DND-41 (cell line): ENCODE data around the gene MAG.

Experiments used
- ATAC-seq: fragments of 200-7000 bp; cut with Tn5 transposase; 3 replicates; pipeline ENCODE4 v1.9.1; 2021; ENCODE audit warnings: low read depth; ENCODE audit not compliant: insufficient read depth
- DNase-seq: peaks from one replicate; pipeline ENCODE4 v3.0.0-alpha.2; 2020
- H2AFZ ChIP-seq: 2 replicates; pipeline ENCODE4 v1.6.0; 2012; ENCODE audit warnings: low read depth, low read length
- H3K27ac ChIP-seq: 2 replicates; pipeline ENCODE4 v1.5.1; 2012; ENCODE audit warnings: low read length, inconsistent platforms
- H3K27me3 ChIP-seq: fragments of 200-600 bp; sonication (generic); 2 replicates; pipeline ENCODE4 v1.6.0; 2012; ENCODE audit warnings: low read length, mild to moderate bottlenecking, inconsistent platforms; ENCODE audit not compliant: insufficient read depth, poor library complexity
- H3K36me3 ChIP-seq: 2 replicates; pipeline ENCODE4 v1.5.1; 2012; ENCODE audit warnings: low read length, inconsistent platforms; ENCODE audit not compliant: insufficient read depth
- H3K4me1 ChIP-seq: 2 replicates; pipeline ENCODE4 v1.5.1; 2012; ENCODE audit warnings: mild to moderate bottlenecking, low read length; ENCODE audit not compliant: insufficient read depth
- H3K4me2 ChIP-seq: 2 replicates; pipeline ENCODE4 v1.6.0; 2012; ENCODE audit warnings: mild to moderate bottlenecking, moderate library complexity, low read length, inconsistent platforms; ENCODE audit not compliant: insufficient read depth
- H3K4me3 ChIP-seq, 2 experiments: fragments of 200-600 bp in 1 of 2; shearing (Covaris generic) in 1 of 2; 2 replicates each; pipeline ENCODE4 v1.5.1; 2012 to 2016; ENCODE audit warnings: inconsistent platforms in 2 of 2, low read length in 2 of 2, mild to moderate bottlenecking in 2 of 2, low read depth in 1 of 2, moderate library complexity in 1 of 2
- H3K79me2 ChIP-seq: 2 replicates; pipeline ENCODE4 v1.6.0; 2012; ENCODE audit warnings: low read length, inconsistent platforms; ENCODE audit not compliant: insufficient read depth
- H3K9ac ChIP-seq: 2 replicates; pipeline ENCODE4 v1.6.0; 2012; ENCODE audit warnings: low read depth, mild to moderate bottlenecking, inconsistent platforms, low read length, moderate library complexity
- H3K9me3 ChIP-seq: 2 replicates; pipeline ENCODE4 v1.5.1; 2012; ENCODE audit warnings: low read length, moderate library complexity, mild to moderate bottlenecking, inconsistent platforms; ENCODE audit not compliant: insufficient read depth, severe bottlenecking
- H4K20me1 ChIP-seq: 2 replicates; pipeline ENCODE4 v1.6.0; 2012; ENCODE audit warnings: low read length; ENCODE audit not compliant: insufficient read depth
- CTCF ChIP-seq: IDR thresholded peaks from 2 replicates; pipeline ENCODE4 v1.5.1; 2012; ENCODE audit warnings: borderline replicate concordance, low read length, moderate library complexity, mild to moderate bottlenecking; ENCODE audit not compliant: poor library complexity, severe bottlenecking; ENCODE audit errors: extremely low read depth
- EZH2 ChIP-seq: IDR thresholded peaks from 3 replicates; pipeline ENCODE4 v1.6.1; 2012; ENCODE audit warnings: borderline replicate concordance, low read depth, mild to moderate bottlenecking, moderate library complexity, low read length, inconsistent platforms; ENCODE audit not compliant: severe bottlenecking

Gene MAG

GRCh38 chr19:35287713-35288112, 4.2 kb upstream of the MAG start:
- TF ChIP-seq EZH2: no peak
- no peak for TF ChIP-seq CTCF
- no peak overlapping the region for H3K4me2 ChIP-seq
- no peaks in the 10 kb centered on the region for H3K9me3 ChIP-seq
- no peak overlapping the region for H2AFZ ChIP-seq
- ATAC-seq (no peak), DNase-seq (no peak)
- H4K20me1 ChIP-seq: no peaks in the 10 kb centered on the region
- no peak overlapping the region for H3K4me3 ChIP-seq
- no peaks in the 10 kb centered on the region for H3K79me2 ChIP-seq
- no peaks in the 10 kb centered on the region for H3K36me3 ChIP-seq
- no peaks in the 10 kb centered on the region for H3K27me3 ChIP-seq
- no peak overlapping the region for H3K27ac ChIP-seq
- H3K9ac ChIP-seq: no peak overlapping the region
- H3K4me1 ChIP-seq: no peaks in the 10 kb centered on the region

GRCh38 chr19:35288331-35288730, 3.6 kb upstream of the MAG start:
- Histone ChIP-seq H3K27ac (no peak overlapping the region), H4K20me1 (no peaks in the 10 kb centered on the region), H3K27me3 (no peaks in the 10 kb centered on the region), H3K9ac (no peak overlapping the region), H3K4me1 (no peaks in the 10 kb centered on the region), H3K79me2 (no peaks in the 10 kb centered on the region), H3K9me3 (no peaks in the 10 kb centered on the region), H3K36me3 (no peaks in the 10 kb centered on the region), H2AFZ (no peak overlapping the region), H3K4me3 (no peak overlapping the region), H3K4me2 (no peak overlapping the region)
- DNase-seq: no peak
- ATAC-seq: no peak
- TF ChIP-seq CTCF: no peak
- TF ChIP-seq EZH2: no peak

- Histone ChIP-seq H3K9ac (no peak overlapping the region), H3K27me3 (no peaks in the 10 kb centered on the region), H3K9me3 (no peaks in the 10 kb centered on the region), H3K27ac (no peak overlapping the region), H3K4me2 (no peak overlapping the region), H4K20me1 (no peaks in the 10 kb centered on the region), H3K36me3 (no peaks in the 10 kb centered on the region), H3K4me1 (no peaks in the 10 kb centered on the region), H3K79me2 (no peaks in the 10 kb centered on the region), H2AFZ (no peak overlapping the region), H3K4me3 (no peak overlapping the region)
- TF ChIP-seq EZH2 (no peak), CTCF (no peak)
- ATAC-seq (no peak), DNase-seq (no peak)
Measured at GRCh38 chr19:35288906-35289305, 3.1 kb upstream of the MAG start.
